ENCODE data around the gene MATCAP1. TPM values are rescaled to one million over a fixed set of nuclear protein-coding genes. Genes with fewer than 3 reads are reported as not detected.

Gene MATCAP1
- total and polyA plus RNA-seq, 2 of the 13 experiments (the other 11 are each of a cell fraction or from before 2014, with no cell fraction given): 11.2 to 24.5 TPM

DNA sequence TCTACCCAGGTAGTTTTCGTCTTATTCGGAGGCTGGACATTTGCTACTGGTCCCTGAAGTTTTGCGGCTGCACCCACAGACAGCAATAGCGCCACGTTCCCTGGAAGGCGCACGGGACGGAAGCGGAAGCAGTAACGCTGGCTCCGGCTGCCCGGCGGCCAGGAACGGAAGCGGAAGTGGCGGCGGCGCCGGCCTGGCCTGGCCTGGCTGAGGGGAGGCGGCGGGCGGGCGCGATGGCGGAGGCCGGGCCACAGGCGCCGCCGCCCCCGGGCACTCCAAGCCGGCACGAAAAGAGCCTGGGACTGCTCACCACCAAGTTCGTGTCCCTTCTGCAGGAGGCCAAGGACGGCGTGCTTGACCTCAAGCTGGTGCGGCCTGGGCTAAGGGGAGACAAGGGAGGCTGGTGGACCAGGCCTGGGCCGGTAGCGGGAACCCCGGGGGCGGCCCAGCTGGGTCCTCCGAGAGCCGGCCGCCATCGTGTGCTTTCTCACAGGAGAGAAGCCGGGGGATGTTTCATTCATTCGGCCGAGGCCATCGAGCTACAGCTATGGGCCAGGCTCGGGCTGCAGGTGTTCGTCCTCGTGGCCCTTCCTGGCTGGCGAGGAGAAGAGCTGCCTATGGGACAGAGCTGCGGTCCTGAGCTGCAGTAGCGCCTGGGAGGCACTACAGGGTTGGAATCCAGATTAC is 8.4 kb upstream of the MATCAP1 start, which contains the start of gene E2F4 (continued):
- TF ChIP-seq TAF15 (IDR thresholded peaks at IDR 0.05; ENCODE audit: low read depth, low read length, poor library complexity, severe bottlenecking): peak; percentile 77
- peak; percentile 51 for TF ChIP-seq ZBTB38 (CRISPR knock-in tag; IDR thresholded peaks at IDR 0.05)
- TF ChIP-seq, protein P1, sequence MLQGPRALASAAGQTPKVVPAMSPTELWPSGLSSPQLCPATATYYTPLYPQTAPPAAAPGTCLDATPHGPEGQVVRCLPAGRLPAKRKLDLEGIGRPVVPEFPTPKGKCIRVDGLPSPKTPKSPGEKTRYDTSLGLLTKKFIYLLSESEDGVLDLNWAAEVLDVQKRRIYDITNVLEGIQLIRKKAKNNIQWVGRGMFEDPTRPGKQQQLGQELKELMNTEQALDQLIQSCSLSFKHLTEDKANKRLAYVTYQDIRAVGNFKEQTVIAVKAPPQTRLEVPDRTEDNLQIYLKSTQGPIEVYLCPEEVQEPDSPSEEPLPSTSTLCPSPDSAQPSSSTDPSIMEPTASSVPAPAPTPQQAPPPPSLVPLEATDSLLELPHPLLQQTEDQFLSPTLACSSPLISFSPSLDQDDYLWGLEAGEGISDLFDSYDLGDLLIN (CRISPR knock-in tag; IDR thresholded peaks at IDR 0.05; ENCODE audit: borderline replicate concordance): no peak; the same call in 1 of the 2 replicates
- TF ChIP-seq MAF1 (CRISPR knock-in tag; IDR thresholded peaks at IDR 0.05; ENCODE audit: borderline replicate concordance): 0 out of 2 replicates have a peak, but pooled peaks have one; percentile 78
- no peak for TF ChIP-seq ZKSCAN8 (CRISPR knock-in tag; IDR thresholded peaks at IDR 0.05; ENCODE audit: borderline replicate concordance)
- TF ChIP-seq ZNF678 (CRISPR knock-in tag; IDR thresholded peaks at IDR 0.05): no peak
- no peak for TF ChIP-seq MAFK (conservative IDR thresholded peaks at IDR 0.05 in 1 of 2, IDR thresholded peaks at IDR 0.05 in 1 of 2; ENCODE audit: low read length in 2 of 2)
- peak; percentile 83 for TF ChIP-seq ZNF264 (CRISPR knock-in tag; IDR thresholded peaks at IDR 0.05)
- no peak for TF ChIP-seq NFE2L1 (CRISPR knock-in tag; IDR thresholded peaks at IDR 0.05; ENCODE audit: borderline replicate concordance)
- no peak for TF ChIP-seq HMG20B (CRISPR knock-in tag; conservative IDR thresholded peaks at IDR 0.05)
- TF ChIP-seq SOX13 (IDR thresholded peaks at IDR 0.05): no peak
- peak in 1 of 2 experiments; percentile 56; a peak in 2 of 4 replicates for TF ChIP-seq SOX13 (CRISPR knock-in tag; conservative IDR thresholded peaks at IDR 0.05 in 1 of 2, IDR thresholded peaks at IDR 0.05 in 1 of 2)
- no peak for TF ChIP-seq SSRP1 (CRISPR knock-in tag; IDR thresholded peaks at IDR 0.05)
- no peak for TF ChIP-seq ZMYM2 (CRISPR knock-in tag; IDR thresholded peaks at IDR 0.05)
- peak; percentile 97 for TF ChIP-seq ZNF574 (CRISPR knock-in tag; IDR thresholded peaks at IDR 0.05)
- TF ChIP-seq BRD4 (CRISPR knock-in tag; IDR thresholded peaks at IDR 0.05): peak; percentile 93
- no peak for TF ChIP-seq SRSF4 (IDR thresholded peaks at IDR 0.05; ENCODE audit: low read depth, low read length, poor library complexity, severe bottlenecking)
- no peak for TF ChIP-seq ZFP62 (CRISPR knock-in tag; IDR thresholded peaks at IDR 0.05)
- TF ChIP-seq ZFP36L2 (CRISPR knock-in tag; IDR thresholded peaks at IDR 0.05): no peak
- 0 out of 2 replicates have a peak, but pooled peaks have one; percentile 55 for TF ChIP-seq ZNF589 (CRISPR knock-in tag; conservative IDR thresholded peaks at IDR 0.05)
- no peak for TF ChIP-seq RORA (CRISPR knock-in tag; IDR thresholded peaks at IDR 0.05)
- TF ChIP-seq MTA3 (CRISPR knock-in tag; IDR thresholded peaks at IDR 0.05): no peak
- peak; percentile 20 for TF ChIP-seq RBM39 (IDR thresholded peaks at IDR 0.05; ENCODE audit: low read depth, low read length, poor library complexity, severe bottlenecking)
- TF ChIP-seq NFKBIZ (CRISPR knock-in tag; IDR thresholded peaks at IDR 0.05): peak; percentile 42
- TF ChIP-seq MEF2D (CRISPR knock-in tag; IDR thresholded peaks at IDR 0.05): peak; percentile 74; the same call in 1 of the 2 replicates
- no peak for TF ChIP-seq TOE1 (CRISPR knock-in tag; IDR thresholded peaks at IDR 0.05)

All from HepG2 (cell line).